Psoas muscle (tissue), 8 donors: ENCODE measurements around the gene DHRS7C. TPM values are rescaled to one million over a fixed set of nuclear protein-coding genes. Genes with fewer than 3 reads are reported as not detected.
A peak's percentile ranks its signal among the peaks of the same experiment; 100 is the strongest.

Experiments used
- ATAC-seq, 4 donors: fragments of 200-7000 bp; cut with Tn5 transposase; one replicate each; pipeline ENCODE4 v1.9.1; 2020; ENCODE audit warnings: moderate library complexity in 3 of 4, mild to moderate bottlenecking in 2 of 4
- DNase-seq, 2 donors: peaks; one replicate each; pipeline ENCODE4 v3.0.0-alpha.2; 2020
- H3K27ac ChIP-seq: fragments of 200-600 bp; one replicate; pipeline ENCODE4 v1.8.0; 2022
- H3K27me3 ChIP-seq, 3 donors: fragments of 200-600 bp in 1 of 3; one replicate each; pipeline versions ENCODE4 v1.6.1 to v1.8.0; 2013 to 2022; ENCODE audit warnings: low read length in 2 of 3, mild to moderate bottlenecking in 2 of 3, moderate library complexity in 1 of 3; ENCODE audit not compliant: insufficient read depth in 3 of 3
- H3K36me3 ChIP-seq, 2 donors: fragments of 200-600 bp in 1 of 2; one replicate each; pipeline versions ENCODE4 v1.6.1 to v1.8.0; 2013 to 2022; ENCODE audit warnings: low read depth in 1 of 2, mild to moderate bottlenecking in 1 of 2, moderate library complexity in 1 of 2; ENCODE audit not compliant: insufficient read depth in 1 of 2
- H3K4me1 ChIP-seq: fragments of 200-600 bp; one replicate; pipeline ENCODE4 v1.8.0; 2022
- H3K4me3 ChIP-seq: fragments of 200-600 bp; one replicate; pipeline ENCODE4 v1.8.0; 2022; ENCODE audit warnings: mild to moderate bottlenecking
- H3K9me3 ChIP-seq: fragments of 200-600 bp; one replicate; pipeline ENCODE4 v1.8.0; 2022
- WGBS, 3 donors: extraction: QIAGEN DNeasy Blood & Tissue Kit; methylation state at CpG; one replicate each; pipeline versions ENCODE4 v1.1.6 to v1.1.7; 2013; 5-methylcytosine and 5-hydroxymethylcytosine counted together
- intact Hi-C, 2 donors: fragments of 100-400 bp; cut with DNase I; formaldehyde crosslinking; loops; one replicate each; pipeline versions ENCODE4 v1.11.0 to v1.14.2; 2022
- polyA plus RNA-seq, 3 donors: library from polyadenylated mRNA; stranded (reverse); fragments of 200-250 nt; gene quantifications; one replicate each; pipeline ENCODE4 v1.2.3, GENCODE V29; 2013
- total RNA-seq, 4 donors: library from RNA; stranded (reverse); fragmentation: NEBNext Ultra II Directional in 2 of 4; extraction: Animal tissue kit (Norgen Biotek cat#: 25700) in 2 of 4; gene quantifications; one replicate each; pipeline versions ENCODE4 v1.2.1 to v1.2.4, GENCODE V29; 2021 to 2023
- TF ChIP-seq, protein P1 (sequence below): fragments of 200-600 bp; IDR thresholded peaks from one replicate; pipeline ENCODE4 v1.8.0; 2022; ENCODE audit warnings: antibody characterized with exemption
- donor health status: healthy with polysubstance abuse.
- donor health status: DM: no; HTN: no; CAD: no; lungs with moderate emphysema.
- donor health status: Bipolar disorder and iron deficiency.
- donor health status: healthy.
- donor health status: DM: yes; HTN: yes; CAD: no.
- donor health status: DM: no; HTN: no; CAD: no.
- donor health status: DM: no; HTN: no; CAD: no.
- donor health status: DM: yes; HTN: yes; CAD: no.

Gene DHRS7C
- total and polyA plus RNA-seq, 7 donors: 26.9 to 112 (median 41.8) TPM

DNA sequence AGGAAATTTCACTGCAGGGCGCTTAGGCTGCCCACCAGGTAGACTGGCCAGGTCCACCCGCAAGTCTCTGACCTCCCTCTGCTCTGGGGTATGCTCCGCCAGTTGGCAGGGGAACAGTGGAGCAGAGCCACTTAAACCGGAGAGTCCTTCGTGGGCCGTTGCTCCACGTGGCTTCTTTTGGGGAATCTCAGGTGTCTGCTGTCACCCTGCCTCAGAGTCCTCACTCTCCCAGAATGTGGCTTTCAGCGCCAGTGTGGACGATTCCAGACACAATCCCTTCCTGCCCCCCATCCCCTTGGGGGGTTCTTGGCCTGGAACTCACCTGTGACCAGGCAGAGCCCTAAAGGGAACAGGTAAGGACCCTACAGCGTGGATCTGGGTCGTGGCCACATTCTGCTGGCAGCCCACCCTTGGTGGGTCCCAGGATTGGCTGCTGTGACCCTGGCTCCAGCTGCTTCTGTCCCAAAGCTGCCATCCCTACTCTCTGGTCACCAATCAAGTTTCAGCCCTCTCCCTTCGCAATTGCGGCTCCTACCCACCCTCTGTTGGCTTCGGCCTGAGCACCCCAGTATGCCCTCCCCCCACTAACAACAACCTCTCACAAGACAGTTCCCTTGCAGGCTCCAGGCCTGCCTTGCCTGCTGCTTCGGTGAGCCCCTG, 22.2 kb downstream of the DHRS7C start:
- Histone ChIP-seq H3K4me3 (no peak overlapping the region), H3K27me3 (peaks cover 0 to 16% (median 2%) of the 10 kb centered on the region in 3 donors), H3K4me1 (no peaks in the 10 kb centered on the region), H3K36me3 (no peaks in the 10 kb centered on the region), H3K9me3 (no peaks in the 10 kb centered on the region), H3K27ac (no peak overlapping the region)
- 73 to 82% (median 78%) methylated on average over 14 to 15 of the region's 15 CpGs for WGBS, 3 donors
- TF ChIP-seq, protein P1, sequence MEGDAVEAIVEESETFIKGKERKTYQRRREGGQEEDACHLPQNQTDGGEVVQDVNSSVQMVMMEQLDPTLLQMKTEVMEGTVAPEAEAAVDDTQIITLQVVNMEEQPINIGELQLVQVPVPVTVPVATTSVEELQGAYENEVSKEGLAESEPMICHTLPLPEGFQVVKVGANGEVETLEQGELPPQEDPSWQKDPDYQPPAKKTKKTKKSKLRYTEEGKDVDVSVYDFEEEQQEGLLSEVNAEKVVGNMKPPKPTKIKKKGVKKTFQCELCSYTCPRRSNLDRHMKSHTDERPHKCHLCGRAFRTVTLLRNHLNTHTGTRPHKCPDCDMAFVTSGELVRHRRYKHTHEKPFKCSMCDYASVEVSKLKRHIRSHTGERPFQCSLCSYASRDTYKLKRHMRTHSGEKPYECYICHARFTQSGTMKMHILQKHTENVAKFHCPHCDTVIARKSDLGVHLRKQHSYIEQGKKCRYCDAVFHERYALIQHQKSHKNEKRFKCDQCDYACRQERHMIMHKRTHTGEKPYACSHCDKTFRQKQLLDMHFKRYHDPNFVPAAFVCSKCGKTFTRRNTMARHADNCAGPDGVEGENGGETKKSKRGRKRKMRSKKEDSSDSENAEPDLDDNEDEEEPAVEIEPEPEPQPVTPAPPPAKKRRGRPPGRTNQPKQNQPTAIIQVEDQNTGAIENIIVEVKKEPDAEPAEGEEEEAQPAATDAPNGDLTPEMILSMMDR: no peak
- intact Hi-C loops: loop anchor here in 1 of 2 donors (5.0 kb wide), 1 partner anchor 37 kb away; no protein-coding TSS in a partner anchor
- DNase-seq (no peak), ATAC-seq (peak in 1 of 4 donors; percentile 17)

DNA sequence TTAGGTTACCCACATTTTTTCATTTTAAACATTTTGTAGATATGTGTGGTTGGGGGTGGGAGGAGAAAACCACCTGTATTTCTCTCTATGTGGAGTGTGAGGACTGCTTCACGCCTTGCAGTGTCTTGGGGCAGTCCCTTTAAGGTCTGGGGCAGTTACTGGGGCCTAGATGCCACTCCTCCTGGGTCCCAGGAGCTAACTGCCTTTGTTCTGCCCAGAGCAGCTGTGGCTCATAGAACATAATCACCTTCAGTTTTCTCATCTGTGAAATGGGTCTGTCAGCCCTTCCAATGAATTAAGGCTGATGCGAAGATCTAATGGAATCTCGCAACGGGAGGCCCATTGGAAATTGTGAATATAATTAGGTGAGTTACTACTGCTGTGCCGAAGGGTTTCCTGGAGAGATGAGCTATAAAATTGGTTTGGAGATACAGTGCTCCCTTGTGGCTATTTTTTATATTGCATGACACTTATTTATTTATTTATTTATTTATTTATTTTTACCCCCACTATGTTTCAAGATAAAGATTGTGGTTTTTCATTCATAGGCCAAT, 22.9 kb downstream of the DHRS7C start:
- Histone ChIP-seq H3K4me1 (no peaks in the 10 kb centered on the region), H3K27ac (no peak overlapping the region), H3K4me3 (no peak overlapping the region), H3K27me3 (peaks cover 0 to 17% (median 2%) of the 10 kb centered on the region in 3 donors), H3K36me3 (no peaks in the 10 kb centered on the region), H3K9me3 (no peaks in the 10 kb centered on the region)
- ATAC-seq (peak in 3 of 4 donors; percentile 47 to 65 (median 55)), DNase-seq (no peak)
- 38 to 41% (median 39%) methylated on average over 5 of the region's 5 CpGs for WGBS, 3 donors
- intact Hi-C loops: loop anchor here in 1 of 2 donors (5.0 kb wide), 1 partner anchor 36 kb away; no protein-coding TSS in a partner anchor
- TF ChIP-seq, protein P1: peak; percentile 70

DNA sequence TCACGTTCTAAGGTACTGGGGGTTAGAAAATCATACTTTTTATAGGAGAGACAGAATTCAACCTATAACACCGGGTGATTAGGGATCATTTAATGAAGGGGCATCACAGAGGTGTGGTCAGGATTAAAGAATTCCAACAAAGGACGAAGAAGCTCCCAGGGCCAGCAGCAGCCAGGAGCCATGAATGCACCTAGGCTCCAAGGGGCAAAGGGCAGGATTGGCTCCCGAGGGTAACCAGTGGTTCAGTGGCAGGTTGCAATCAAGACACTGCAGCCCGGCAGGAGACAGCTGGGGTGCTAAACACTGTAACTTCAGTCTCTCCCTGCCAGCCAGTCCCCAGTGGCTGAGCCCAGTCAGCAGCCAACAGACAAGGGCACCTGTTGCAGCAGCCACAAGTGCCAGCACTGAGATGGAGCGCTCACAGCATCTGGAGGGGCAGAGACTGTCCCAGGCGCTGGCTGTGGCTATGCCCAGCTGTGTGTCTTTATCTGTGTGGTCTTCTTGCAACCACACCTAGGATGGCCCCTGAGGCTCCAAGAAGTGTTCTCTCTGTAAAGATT, 23.9 kb downstream of the DHRS7C start:
- WGBS, 3 donors: 23 to 33% (median 27%) methylated on average over 7 of the region's 7 CpGs
- Histone ChIP-seq H3K27ac (no peak overlapping the region), H3K36me3 (no peaks in the 10 kb centered on the region), H3K27me3 (peaks cover 0 to 17% (median 2%) of the 10 kb centered on the region in 3 donors), H3K9me3 (no peaks in the 10 kb centered on the region), H3K4me3 (no peak overlapping the region), H3K4me1 (no peaks in the 10 kb centered on the region)
- peak; percentile 56 to 74 (median 67) for ATAC-seq
- peak in 1 of 2 donors; percentile 26 for DNase-seq
- TF ChIP-seq, protein P1: no peak
- intact Hi-C loops: loop anchor here in 1 of 2 donors (5.0 kb wide), 1 partner anchor 35 kb away; no protein-coding TSS in a partner anchor

DNA sequence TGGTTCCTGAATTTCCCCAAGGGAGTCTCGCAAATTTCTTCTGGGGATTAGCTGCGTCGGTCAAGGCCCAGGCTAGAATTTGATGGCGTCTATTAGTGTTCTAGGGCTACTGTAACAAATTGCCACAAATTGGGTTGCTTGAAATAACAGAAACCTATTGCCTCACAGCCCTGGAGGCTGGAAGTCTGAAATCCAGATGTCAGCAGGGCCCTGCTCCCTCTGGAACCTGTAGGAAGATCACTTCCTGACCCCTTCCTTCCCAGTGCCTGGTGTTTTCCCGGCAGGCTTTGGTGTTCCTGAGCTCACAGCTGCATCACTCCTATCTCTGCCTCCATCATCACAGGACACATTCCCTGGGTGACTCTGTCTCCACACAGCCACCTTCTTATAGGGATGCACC, 24.4 kb downstream of the DHRS7C start:
- TF ChIP-seq, protein P1: no peak
- Histone ChIP-seq H3K4me3 (no peak overlapping the region), H3K36me3 (no peaks in the 10 kb centered on the region), H3K27me3 (peaks cover 0 to 17% (median 2%) of the 10 kb centered on the region in 3 donors), H3K9me3 (no peaks in the 10 kb centered on the region), H3K27ac (no peak overlapping the region), H3K4me1 (no peaks in the 10 kb centered on the region)
- WGBS, 3 donors: 25 to 38% (median 34%) methylated on average over 5 of the region's 5 CpGs
- DNase-seq (no peak), ATAC-seq (peak in 1 of 4 donors; percentile 54)
- intact Hi-C loops: loop anchor here in 1 of 2 donors (5.0 kb wide), 1 partner anchor 35 kb away; no protein-coding TSS in a partner anchor
